Measurements from ENCODE around the gene RAB3B. TPM values are rescaled to one million over a fixed set of nuclear protein-coding genes. Genes with fewer than 3 reads are reported as not detected.

RAB3B gene
- total RNA-seq, 2 experiments from 2014 or later, result 0.11 to 0.13 TPM

DNA sequence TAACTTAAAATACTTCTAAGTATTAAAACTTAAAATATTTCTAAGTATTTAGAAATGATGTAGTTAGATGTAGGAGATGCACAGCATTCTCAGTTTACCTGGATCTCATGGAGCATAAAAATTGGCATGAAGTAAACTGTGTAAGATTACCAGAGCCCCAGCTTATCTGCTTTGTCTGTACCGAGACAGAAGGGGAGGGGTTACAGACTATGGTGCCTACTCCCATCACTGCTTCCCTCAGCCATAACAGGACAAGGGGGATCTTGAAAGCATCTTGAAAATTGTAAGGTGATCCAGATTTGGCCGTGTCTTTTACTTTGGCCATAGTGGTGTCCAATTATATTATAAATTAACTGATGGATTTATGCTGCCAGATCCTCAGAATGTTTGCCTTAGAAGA lies 130.8 kb downstream of the RAB3B start:
- TF ChIP-seq, protein P1, sequence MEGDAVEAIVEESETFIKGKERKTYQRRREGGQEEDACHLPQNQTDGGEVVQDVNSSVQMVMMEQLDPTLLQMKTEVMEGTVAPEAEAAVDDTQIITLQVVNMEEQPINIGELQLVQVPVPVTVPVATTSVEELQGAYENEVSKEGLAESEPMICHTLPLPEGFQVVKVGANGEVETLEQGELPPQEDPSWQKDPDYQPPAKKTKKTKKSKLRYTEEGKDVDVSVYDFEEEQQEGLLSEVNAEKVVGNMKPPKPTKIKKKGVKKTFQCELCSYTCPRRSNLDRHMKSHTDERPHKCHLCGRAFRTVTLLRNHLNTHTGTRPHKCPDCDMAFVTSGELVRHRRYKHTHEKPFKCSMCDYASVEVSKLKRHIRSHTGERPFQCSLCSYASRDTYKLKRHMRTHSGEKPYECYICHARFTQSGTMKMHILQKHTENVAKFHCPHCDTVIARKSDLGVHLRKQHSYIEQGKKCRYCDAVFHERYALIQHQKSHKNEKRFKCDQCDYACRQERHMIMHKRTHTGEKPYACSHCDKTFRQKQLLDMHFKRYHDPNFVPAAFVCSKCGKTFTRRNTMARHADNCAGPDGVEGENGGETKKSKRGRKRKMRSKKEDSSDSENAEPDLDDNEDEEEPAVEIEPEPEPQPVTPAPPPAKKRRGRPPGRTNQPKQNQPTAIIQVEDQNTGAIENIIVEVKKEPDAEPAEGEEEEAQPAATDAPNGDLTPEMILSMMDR (IDR thresholded peaks at IDR 0.05), result no peak
- no peaks in the 10 kb centered on the region for H3K9me3 Mint-ChIP-seq
- H3K4me3 Mint-ChIP-seq, result no peak overlapping the region
- intact Hi-C loops (cut with micrococcal nuclease), result no loop called here
- POLR2A ChIA-PET, result interaction anchor here (0.8 to 1.7 kb wide), 3 partner anchors 12 to 19 kb away, joined by 3 to 5 read pairs (median 4); no protein-coding TSS in a partner anchor
- CTCF ChIA-PET, result interaction anchor here (0.7 to 1.3 kb wide), 3 partner anchors 16 to 23 kb away, joined by 3 to 4 read pairs (median 3); no protein-coding TSS in a partner anchor
- H3K27ac Mint-ChIP-seq, result no peak overlapping the region
- H3K36me3 Mint-ChIP-seq (ENCODE audit: low read depth), result peaks cover 16% of the 10 kb centered on the region
- ATAC-seq (no peak), DNase-seq (no peak)
- H3K4me1 Mint-ChIP-seq (ENCODE audit: low read depth), result peaks cover 29% of the 10 kb centered on the region
- no peaks in the 10 kb centered on the region for H3K27me3 Mint-ChIP-seq

DNA sequence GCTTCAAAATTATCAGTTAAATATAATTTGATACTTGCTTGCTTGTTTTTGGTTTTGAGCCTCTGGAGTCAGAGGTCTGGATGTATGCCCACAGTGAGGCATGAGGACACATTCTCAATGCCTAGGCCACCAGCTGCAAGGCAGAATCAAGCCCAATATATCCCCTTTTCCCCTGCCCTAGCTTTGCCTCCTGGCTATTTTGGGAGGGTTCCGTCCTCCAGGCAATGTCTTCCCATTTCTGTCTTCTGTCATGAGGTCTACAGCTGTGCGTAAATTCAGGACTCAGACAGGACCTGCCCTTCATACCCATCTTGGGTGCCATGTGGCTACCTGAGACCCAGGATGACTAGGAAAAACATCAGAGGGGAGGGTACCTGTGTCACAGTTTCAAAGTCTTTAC lies 131.2 kb downstream of the RAB3B start:
- no peak overlapping the region for H3K4me3 Mint-ChIP-seq
- CTCF ChIA-PET, result interaction anchor here (1.3 to 1.4 kb wide), 2 partner anchors 11 to 17 kb away, joined by 3 read pairs; no protein-coding TSS in a partner anchor
- no peak for ATAC-seq
- H3K27ac Mint-ChIP-seq, result no peak overlapping the region
- no peaks in the 10 kb centered on the region for H3K9me3 Mint-ChIP-seq
- peaks cover 17% of the 10 kb centered on the region for H3K36me3 Mint-ChIP-seq (ENCODE audit: low read depth)
- H3K27me3 Mint-ChIP-seq, result no peaks in the 10 kb centered on the region
- TF ChIP-seq, protein P1 (IDR thresholded peaks at IDR 0.05), result no peak
- intact Hi-C loops (cut with micrococcal nuclease), result no loop called here
- peaks cover 29% of the 10 kb centered on the region for H3K4me1 Mint-ChIP-seq (ENCODE audit: low read depth)
- POLR2A ChIA-PET, result interaction anchor here (0.8 to 1.7 kb wide), 2 partner anchors 13 to 19 kb away, joined by 3 to 5 read pairs; no protein-coding TSS in a partner anchor
- DNase-seq, result no peak

DNA sequence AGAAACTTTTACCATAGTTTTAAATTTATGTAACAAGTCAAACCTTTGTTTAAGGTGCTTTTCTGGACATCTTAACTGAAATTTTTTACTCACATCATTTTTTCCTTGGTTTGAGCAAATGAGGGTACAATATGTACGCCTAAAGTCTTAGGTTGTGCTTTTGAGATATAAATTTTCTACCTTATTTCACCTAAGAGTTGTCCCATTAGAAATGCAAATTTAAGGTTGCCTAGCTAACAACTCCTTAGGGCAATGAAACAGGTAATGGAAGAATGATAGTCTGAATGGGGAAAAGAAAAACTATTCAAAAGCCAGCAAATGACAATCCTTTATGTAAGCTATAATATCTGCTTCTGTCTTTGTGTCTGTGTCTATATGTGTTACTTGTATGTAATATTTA lies 131.6 kb downstream of the RAB3B start:
- ChIA-PET POLR2A (interaction anchor here (0.8 kb wide), 1 partner anchor 18 kb away, joined by 3 read pairs; no protein-coding TSS in a partner anchor), CTCF (interaction anchor here (1.3 to 1.5 kb wide), 3 partner anchors 11 to 38 kb away, joined by 3 to 4 read pairs (median 3); no protein-coding TSS in a partner anchor)
- Mint-ChIP-seq H3K9me3 (no peaks in the 10 kb centered on the region), H3K27ac (no peak overlapping the region), H3K4me3 (no peak overlapping the region), H3K27me3 (no peaks in the 10 kb centered on the region), H3K4me1 (ENCODE audit: low read depth) (peaks cover 28% of the 10 kb centered on the region), H3K36me3 (ENCODE audit: low read depth) (peaks cover 17% of the 10 kb centered on the region)
- DNase-seq, result no peak
- ATAC-seq, result no peak
- intact Hi-C loops (cut with micrococcal nuclease), result no loop called here
- TF ChIP-seq, protein P1 (IDR thresholded peaks at IDR 0.05), result no peak

Other genes starting within 250 kb of the RAB3B start
- 100 to 1,000 TPM; 119 to 124 TPM for gene NRDC, start 112.0 kb downstream of the RAB3B start, total RNA-seq
- 10 to 100 TPM; 13.4 to 14.0 TPM for gene KTI12, start 43.1 kb upstream of the RAB3B start, total RNA-seq
- 10 to 100 TPM; 24.3 to 34.7 TPM for gene TXNDC12, start 64.5 kb upstream of the RAB3B start, total RNA-seq
- gene BTF3L4, start 65.6 kb upstream of the RAB3B start, total RNA-seq, result 10 to 100 TPM; 30.0 to 33.1 TPM
- 1 to 10 TPM; 5.0 to 5.6 TPM for gene ZFYVE9, start 151.4 kb upstream of the RAB3B start, total RNA-seq